SHP77 (cell line): ENCODE results near the gene ZNF804A.

Source experiments
- DNase-seq, 2 experiments: peaks; one replicate each; lab custom pipeline; 2025; lab: John Stamatoyannopoulos, UW

The ZNF804A gene

DNA sequence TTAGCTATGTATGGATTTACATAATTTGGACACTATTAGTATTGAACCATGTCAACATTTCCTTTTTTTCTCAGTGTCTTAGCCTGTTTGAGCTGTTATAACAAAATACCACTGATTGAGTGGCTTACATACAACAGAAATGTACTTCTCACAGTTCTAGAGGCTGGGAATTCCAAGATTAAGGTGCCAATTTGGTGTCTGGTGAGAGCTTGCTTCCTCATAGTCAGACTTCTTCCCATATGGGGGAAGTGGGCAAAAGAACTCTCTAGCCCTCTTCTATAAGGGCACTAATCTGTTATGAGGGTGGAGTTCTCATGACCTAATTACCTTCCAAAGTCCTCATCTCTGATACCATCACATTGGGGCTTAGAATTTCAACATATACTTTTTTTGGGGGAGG lies 12.6 kb downstream of the ZNF804A start:
- DNase-seq, result no peak

DNA sequence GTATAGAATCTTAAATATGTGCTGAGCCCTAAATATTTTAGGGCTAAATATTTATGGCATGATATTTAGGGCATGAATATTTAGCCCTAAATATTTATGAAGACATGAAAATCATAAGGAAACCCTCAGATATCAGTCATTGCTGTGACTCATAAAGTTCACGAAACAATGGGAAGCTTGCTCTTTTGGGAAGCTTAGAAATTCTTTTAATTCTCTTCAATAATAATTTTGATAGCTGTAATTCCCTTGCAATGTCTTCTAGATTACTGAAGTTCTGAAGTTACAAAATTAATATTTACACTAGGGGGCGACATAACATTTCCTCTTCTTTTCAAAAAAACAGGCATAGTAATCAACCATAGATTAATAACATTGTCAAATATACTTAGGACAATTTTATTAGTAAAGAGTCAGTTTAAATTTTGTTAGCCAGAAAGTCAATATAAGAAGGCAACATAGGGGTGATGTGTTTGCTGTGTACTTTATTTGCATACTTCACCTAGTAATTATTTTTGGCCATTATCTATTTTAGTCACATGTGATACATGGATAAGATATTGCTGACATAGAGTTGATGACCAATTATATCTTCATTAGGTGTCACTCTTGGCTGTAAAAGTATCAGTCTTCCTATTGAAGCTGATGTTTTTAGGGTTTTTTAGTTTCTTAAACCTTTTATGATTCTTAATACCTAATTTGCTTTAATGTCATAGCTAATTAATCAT lies 13.2 kb downstream of the ZNF804A start:
- no peak for DNase-seq

DNA sequence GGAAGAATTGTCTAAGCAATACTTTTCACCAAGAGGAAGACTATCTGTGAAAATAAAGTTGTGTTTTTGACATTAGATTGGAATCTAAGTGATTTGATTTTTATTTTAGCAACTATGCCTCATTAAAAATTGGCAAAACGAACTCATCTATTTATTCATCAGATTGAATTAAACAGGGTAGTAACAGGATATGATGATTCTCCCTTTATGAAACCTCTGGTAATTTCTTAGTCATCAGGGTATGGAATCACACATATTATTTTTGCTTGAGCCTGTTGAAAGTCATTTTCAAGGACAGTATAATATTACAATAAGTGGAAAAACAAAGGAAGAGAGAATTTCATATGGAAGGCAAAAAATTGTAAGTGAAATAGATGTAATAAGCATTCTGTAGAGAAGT lies 22.0 kb downstream of the ZNF804A start:
- no peak for DNase-seq

DNA sequence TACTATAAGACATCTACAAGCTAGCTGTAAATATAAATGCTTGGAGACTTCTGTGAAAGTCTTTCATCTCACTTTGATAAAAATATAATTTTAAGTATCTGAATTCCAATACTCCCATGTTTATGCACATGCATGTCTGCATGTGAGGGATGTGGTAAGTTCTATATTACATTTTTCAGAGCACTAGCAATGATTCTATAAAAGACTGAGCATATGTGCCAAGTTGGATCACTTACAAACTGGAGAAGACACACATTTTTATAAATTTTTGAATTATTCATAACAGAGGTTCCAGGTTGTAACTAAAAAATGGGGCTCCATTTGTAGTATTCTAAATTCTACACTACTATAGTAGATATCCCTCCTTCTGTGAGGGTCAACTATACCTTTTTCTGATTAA lies 26.0 kb downstream of the ZNF804A start:
- DNase-seq, result no peak

DNA sequence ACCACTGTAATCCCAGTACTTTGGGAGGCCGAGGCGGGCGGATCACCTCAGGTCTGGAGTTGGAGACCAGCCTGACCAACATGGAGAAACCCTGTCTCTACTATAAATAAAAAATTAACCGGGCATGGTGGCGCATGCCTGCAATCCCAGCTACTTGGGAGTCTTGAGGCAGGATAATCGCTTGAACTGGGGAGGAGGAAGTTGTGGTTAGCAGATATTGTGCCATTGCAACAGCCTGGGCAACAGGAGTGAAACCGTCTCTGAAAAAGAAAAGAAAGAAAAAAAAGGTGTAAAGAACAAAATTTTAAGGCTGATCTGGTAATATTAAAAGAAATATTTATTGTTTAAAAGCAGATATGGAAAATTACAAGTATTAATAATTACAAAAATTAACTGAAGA lies 29.7 kb downstream of the ZNF804A start:
- DNase-seq, result no peak

DNA sequence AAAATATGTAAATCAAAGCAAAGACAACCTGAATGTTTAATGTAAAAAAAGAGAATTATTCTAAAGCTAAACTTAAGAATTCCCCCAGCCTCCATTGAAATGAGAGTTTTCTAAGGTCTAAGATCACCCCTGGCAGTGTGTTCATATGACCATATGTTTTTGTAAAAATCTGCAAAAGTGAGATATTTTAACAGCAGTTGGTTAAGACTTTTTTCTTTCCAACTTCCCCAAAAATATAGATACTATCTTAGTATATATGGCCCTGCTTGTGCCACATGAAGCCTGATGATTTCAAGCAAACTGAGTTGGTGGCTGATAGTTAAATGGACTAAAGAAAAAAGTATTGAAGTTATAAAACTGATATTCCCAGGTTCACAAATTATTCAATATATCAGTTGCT lies 35.4 kb downstream of the ZNF804A start:
- DNase-seq, result no peak

DNA sequence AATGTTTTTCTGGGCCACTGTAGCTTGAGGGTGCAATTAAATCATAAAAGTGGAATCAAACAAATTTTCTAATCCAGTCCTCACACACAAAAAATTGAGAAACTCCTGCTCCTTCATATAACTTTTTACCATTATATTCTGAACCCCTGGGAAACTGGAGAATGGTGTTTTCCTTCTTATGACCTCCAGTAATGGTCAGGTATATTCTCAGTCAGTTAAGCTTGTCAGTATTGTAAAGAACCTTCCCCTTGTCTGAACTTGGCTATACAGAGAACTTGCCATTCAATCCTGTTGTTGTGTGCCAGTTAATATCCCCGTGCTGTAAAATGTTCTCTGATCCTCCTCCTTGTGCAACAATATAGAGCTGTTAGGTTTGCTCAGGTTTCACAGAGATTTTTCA lies 39.5 kb downstream of the ZNF804A start:
- no peak for DNase-seq

DNA sequence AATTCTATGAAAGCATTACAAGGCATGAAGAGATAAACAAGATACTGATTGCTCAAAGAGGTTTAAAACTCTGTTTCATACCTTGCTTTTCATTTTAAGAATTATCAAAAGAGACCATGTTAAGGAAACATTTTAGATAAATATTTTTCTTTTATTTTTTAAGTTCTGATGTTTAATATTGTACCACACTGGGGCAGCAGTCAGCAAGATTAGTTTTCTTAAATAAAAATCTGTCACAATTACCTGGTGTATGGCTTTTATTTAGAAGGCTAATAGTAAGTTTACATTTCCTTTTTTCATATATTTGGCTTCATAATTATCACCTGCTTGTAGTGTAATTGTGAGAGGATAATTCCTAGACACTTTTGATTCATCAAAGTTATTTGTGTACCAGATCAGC lies 46.4 kb downstream of the ZNF804A start:
- DNase-seq, result no peak

DNA sequence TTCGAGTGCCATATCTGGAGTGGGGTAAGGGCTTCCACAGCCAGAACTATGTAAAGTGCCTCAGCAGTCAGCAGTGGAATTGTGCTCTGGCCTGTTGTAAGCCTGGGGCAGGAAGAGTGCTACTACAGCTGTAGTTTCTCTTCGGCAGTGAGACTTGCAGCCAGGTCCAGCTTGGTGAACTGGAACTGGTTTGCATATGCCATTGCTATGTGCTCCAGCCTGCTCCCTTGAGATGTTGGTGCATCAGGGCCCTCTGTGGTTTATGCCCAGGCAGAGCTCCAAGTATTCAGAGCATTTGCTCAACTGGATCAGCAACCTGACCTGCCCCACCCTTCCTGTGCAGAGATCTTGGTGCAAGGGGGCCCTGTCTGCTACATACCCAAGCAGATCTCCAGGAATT lies 47.8 kb downstream of the ZNF804A start:
- DNase-seq, result no peak

DNA sequence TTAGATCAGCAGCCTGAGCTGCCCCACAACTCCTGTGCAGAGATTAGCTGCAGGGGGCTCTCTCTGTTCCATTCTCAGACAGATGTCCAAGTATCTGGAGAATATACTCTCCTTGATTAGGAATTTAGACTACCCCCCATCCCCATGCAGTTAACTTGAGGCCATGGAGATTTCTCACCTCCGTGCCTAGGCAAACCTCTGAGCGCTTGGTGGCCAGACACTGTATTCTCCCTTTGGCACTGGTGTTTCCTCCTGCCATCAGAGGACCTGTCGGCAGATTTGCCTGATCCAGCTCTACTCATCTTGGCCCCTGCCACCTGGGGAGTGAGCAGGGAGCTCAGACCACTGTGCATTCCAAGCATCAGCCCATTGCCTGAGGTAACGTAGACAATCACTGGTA lies 48.3 kb downstream of the ZNF804A start:
- no peak for DNase-seq

DNA sequence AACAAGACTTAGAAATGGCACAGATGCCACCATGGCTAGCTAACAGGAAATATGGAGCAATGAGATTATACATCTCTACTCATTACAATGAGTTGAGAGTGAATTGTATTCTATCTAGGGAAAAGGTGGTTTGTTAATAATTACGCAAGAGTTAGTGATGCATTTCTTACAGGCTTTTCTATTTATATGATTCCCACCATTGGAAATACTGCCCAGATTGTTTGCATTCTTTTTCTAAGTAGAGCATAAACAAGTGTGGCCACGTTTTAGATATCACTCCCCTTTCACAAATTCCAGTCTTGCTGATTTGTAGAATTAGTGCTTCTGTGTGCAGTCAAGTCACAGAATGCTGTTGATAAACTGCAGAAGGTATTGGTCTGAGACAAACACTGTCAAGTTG lies 56.6 kb downstream of the ZNF804A start:
- DNase-seq, result no peak

DNA sequence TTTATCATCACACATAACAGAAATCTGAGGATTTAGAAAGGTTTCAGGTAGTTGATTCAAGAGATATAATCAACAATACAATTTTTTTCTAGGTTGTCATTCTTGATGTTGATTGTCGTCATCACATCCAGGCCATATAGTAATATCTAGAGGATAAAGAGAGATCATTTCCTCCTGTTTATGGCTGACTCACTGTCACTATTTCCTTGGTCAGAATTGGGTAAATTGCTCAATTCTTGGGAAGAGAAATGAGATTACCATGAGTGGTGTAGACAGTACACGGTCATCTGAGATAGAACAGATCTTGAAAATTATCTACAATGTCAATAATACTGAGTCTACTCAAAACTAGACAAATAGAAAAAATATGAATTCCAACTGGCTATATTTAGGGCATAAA lies 78.8 kb downstream of the ZNF804A start:
- DNase-seq, result no peak

DNA sequence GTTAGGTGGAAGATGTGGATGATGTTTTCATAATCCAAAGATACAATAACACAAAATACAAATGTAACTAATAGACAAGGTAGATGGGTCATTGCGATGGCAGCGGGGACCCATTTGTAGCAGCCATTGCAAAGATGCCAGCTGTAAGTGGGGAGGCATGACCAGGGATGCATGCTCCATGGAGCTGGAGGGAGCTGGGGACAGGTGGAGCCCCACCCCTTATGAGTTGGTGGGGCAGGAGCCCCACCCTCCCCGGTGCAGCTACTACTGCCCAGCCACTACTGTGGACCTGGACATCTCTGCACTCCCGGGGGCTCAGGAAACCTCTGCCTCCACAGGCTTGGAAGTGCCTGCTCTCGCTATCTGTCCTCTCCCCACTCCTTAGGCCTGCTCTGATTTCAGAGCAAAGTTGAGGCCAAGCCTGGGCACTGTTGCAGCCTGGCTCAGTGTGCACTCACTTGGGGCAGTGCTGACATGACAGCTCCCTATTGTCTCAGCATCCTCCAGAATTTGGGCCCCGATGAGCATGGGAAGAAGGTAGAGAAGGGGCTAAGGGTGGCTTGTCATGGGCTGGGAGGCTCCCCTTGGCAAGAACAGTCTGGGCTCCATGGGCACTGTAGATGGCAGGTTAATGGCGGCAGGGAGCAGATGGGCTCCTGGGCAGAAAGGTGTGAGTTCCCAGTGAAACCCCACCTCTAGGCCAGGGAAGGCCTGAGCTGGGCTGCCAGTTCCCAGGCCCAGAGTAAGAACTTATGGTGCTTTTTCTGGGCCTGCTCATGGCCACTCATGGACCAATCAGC lies 81.1 kb downstream of the ZNF804A start:
- DNase-seq, result no peak

DNA sequence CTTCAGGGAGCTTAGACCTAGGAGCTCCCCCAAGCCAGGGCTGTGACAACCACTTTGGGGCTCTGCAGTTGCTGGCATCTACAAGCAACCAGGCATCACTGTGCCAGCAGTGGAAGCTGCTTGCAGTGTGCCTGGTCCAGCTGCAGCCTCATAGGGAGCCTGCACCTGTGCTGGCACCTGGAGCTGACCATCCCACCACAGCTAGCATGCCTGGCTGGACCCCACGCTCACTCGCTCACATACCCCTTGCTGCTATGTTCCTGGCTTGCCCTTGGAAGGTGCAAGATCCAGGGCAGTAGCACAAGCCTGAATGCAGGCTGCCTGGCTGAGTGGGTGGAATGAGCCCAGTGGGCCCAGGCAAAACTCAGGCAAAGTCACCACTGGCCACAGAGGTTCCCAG lies 82.5 kb downstream of the ZNF804A start:
- no peak for DNase-seq

DNA sequence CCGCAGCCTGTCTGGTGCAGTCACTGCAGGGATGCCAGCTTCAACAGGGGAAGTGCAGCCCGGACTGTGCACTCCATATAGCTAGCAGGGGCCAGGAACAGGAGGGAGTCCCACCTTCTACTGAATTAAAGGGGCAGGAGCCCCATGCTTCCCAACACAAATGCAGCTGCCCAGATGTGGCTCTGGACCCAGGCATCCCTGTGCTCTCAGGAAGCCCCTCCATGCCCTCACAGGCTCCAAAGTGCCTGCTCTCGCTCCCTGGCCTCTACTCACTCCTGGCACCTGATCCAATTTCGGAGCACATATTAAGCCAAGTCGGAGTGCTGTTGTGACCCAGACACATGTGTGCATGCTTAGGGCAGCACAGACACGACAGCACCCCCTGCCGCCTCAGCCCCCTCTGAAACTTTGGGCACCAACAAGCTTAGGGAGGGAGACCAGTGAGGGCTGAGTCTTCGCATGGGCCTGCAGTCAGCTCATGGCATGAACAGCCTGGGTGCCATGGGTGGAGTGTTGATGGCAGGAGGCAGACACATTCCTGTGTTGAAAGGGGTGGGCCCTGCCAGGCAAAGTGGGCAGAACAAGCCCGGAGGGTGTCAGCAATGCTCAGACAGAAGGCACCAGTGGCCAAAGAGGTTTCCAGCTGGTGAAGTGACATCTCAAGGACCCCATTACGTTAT lies 83.5 kb downstream of the ZNF804A start:
- no peak for DNase-seq

DNA sequence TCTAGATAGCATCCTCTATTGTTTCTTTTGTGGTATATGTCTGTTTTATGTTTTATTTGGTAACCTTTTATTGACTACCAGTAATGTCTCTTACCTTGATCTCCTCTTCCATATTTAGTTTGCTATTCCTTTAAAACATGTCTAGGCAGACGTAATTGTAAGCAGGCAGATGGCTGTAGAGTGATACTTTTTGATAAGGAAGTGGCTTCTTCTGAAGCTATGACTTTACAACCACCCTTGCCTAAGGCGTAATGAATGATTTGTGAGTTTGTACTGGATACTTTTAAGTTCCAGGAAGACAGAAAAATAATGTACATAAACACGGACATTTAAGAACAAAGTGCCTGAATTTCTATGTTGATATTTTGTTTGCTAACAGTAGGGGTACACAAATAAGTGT lies 85.6 kb downstream of the ZNF804A start:
- DNase-seq, result no peak

DNA sequence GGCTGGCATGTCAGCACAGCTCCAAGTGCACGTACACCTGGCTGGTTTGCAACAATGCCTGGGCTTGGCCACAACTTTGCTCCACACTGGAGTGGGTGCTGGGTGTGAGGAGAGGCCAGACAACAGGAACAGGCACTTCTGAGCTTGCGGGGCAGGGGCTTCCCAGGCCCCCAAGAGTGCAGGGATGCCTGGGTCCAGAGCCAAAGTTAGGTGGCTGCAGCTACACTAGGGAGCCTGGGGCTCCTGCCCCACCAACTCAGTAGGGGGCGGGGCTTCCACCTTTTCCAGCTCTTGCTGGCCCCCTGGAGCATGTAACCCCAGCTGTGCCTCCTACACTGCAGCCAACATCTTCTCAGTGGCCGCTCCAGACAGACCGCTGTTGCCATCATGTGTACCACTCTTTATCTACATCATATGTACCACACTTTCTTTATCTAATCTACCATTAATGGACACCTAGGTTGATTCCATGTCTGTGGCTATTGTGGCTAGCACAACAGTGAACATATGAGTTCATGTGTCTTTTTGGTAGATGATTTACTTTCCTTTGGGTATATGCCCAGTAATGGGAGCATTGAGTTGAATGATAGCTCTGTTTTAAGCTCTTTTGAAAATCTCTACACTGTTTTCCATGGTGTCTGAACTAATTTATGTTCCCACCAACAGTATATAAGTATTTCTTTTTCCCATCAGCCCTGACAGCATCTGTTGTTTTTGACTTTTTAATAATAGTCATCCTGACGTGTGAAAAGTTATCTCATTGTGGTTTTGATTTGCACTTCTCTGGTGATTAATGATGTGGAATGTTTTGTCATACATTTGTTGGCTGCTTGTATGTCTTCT lies 87.9 kb downstream of the ZNF804A start:
- no peak for DNase-seq

DNA sequence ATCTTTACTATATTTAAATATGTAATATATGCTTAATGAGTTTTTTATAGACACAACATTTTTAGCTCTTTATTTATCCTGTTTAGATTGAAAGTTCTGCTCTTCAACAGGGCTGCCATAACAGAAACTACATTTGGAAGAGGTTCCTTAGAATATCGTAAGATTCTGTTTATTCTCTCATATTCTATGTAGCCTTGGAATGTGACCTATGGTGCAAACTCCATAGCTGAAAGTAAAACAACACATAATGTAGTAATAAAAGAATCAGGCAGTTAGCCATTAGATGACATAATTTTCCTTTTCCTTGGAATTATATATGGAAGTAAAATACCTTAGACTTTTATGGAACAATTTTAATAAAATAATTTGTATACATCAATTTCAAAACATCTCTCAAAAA lies 91.3 kb downstream of the ZNF804A start:
- no peak for DNase-seq

DNA sequence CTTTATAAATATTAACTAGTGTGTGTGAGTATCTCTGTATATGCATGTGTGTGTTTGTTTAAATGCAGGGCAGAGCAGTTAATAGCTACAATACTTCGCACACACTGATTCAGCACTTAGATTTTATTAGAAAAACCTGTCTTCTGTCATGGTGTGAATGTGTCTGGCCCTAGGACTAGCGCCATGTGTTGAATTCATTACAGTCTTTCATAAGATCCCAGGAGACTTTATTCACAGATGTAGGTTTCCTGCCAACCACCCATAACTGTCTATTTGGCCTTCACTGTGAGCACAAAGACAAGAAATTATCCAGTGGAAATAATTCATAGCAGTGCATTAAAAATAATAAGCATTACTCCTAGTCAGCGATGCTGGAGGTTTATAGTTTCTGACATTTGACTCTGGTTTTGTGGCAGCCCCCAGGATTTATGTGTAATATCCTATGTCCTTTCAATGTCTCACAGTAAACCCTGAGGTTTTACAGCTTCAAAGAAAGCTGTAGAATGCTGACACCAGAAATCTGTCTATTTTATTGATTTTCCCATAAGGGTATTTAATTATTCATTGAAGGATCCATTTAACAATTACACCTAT lies 93.9 kb downstream of the ZNF804A start:
- DNase-seq, result no peak

DNA sequence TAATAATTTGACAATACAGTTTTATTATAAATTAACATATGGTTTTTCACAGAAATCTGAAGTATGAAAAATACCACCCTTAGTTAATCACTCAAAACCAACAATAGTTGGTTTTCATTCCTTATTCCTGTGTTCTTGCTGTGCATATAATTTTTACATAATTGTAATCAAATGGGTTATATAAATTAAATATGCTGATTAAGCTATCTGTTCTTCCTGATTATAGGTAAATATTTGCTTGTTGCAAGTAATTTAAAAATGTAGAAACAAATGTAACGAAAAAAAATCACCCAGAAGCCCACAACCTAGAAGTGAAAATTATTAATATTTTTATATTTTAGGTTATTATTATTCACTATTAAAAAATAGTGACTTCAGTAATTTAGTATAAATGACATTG lies 98.3 kb downstream of the ZNF804A start:
- no peak for DNase-seq

DNA sequence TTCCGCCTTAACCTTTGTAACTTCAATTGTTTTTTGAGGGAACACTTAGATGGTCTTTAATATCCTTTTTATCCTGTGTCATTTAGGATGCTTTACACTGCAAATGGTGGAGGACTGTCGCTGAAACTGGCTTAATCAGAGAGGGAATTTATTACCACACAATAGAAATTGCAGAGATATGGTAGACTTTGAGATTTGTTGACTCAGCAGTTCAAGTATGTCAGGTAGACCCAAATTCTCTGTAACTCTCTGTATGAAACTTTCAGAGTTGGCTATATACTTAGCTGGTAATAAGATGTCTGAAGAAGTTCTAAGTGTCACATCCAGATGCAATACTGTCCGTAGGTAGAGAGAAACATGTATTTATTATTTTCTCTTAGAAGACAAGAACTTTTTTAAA lies 100.1 kb downstream of the ZNF804A start:
- DNase-seq, result no peak

DNA sequence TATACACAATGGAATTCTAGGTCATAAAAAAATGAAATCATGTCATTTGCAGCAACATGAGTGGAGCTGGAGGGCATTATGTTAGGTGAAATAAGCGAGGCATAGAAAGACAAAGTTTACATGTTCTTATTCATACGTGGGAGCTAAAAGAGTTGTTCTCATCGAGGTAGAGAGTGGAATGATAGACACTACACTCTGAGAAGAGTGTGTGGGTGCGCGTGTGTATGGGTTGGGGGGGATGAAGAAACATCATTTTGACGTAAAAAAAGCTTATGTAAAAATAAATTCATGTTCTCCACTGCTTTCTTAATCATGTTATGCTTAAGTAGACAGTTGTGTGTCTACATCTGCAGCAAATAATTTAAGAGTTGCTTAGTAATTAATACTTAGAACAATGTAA lies 123.6 kb downstream of the ZNF804A start:
- DNase-seq, result no peak
